Naive thymus-derived CD4-positive, alpha-beta T cell (primary cell): ENCODE results near the gene SOX6. TPM values are rescaled to one million over a fixed set of nuclear protein-coding genes. Genes with fewer than 3 reads are reported as not detected.

Source experiments
- ATAC-seq: fragments of 150-1000 bp; cut with Tn5 transposase; 2 replicates; pipeline ENCODE4 v1.10.0; 2021; ENCODE audit warnings: mild to moderate bottlenecking, moderate library complexity
- CTCF ChIA-PET: fragments of 350-600 bp; sonication (Branson Sonifier 250); formaldehyde crosslinking; loops from one replicate; lab custom pipeline; 2021; ENCODE audit warnings: antibody characterized with exemption; lab: Charles Lee
- POLR2A ChIA-PET: fragments of 350-600 bp; sonication (Branson Sonifier 250); formaldehyde crosslinking; loops from one replicate; lab custom pipeline; 2021; ENCODE audit warnings: antibody characterized with exemption, inconsistent platforms; lab: Charles Lee
- DNase-seq, 9 donors: peaks; one replicate each; pipeline versions ENCODE4 v3.0.0 to v3.0.0-alpha.2; 2020 to 2022; ENCODE audit warnings: mixed read lengths in 1 of 9
- H3K27ac ChIP-seq: one replicate; pipeline ENCODE4 v1.7.0; 2013; ENCODE audit warnings: mild to moderate bottlenecking, low read depth, low read length, moderate library complexity
- H3K27me3 ChIP-seq, 2 donors: one replicate each; pipeline ENCODE4 v1.7.0; 2013; ENCODE audit warnings: low read length in 2 of 2, mild to moderate bottlenecking in 2 of 2, moderate library complexity in 2 of 2; ENCODE audit not compliant: control insufficient read depth in 2 of 2, insufficient read depth in 2 of 2
- H3K36me3 ChIP-seq, 3 experiments: 1 replicate in 2 of 3; 2 replicates in 1 of 3; pipeline ENCODE4 v1.7.0; 2013; ENCODE audit warnings: low read length in 3 of 3, mild to moderate bottlenecking in 3 of 3, moderate library complexity in 1 of 3; ENCODE audit not compliant: insufficient read depth in 3 of 3, control insufficient read depth in 2 of 3
- H3K4me1 ChIP-seq, 2 donors: one replicate each; pipeline ENCODE4 v1.7.0; 2013; ENCODE audit warnings: low read length in 2 of 2, mild to moderate bottlenecking in 2 of 2, moderate library complexity in 1 of 2; ENCODE audit not compliant: control insufficient read depth in 2 of 2, insufficient read depth in 2 of 2
- H3K4me3 ChIP-seq: 2 replicates; pipeline ENCODE4 v1.7.0; 2013; ENCODE audit warnings: mild to moderate bottlenecking, low read length
- H3K9me3 ChIP-seq, 3 experiments: 1 replicate in 2 of 3; 2 replicates in 1 of 3; pipeline ENCODE4 v1.7.0; 2013; ENCODE audit warnings: low read length in 3 of 3; ENCODE audit not compliant: control insufficient read depth in 2 of 3
- H3K27ac Mint-ChIP-seq, 9 donors: one replicate each; pipeline ENCODE4 v1.8.0; 2020 to 2022; ENCODE audit warnings: mixed read lengths in 9 of 9, mild to moderate bottlenecking in 8 of 9, moderate library complexity in 5 of 9, inconsistent platforms in 2 of 9
- H3K27me3 Mint-ChIP-seq, 5 donors: one replicate each; pipeline ENCODE4 v1.8.0; 2021 to 2022; ENCODE audit warnings: mixed read lengths in 5 of 5, mild to moderate bottlenecking in 1 of 5
- H3K36me3 Mint-ChIP-seq, 5 donors: one replicate each; pipeline ENCODE4 v1.8.0; 2020 to 2022; ENCODE audit warnings: mixed read lengths in 5 of 5, mild to moderate bottlenecking in 3 of 5, inconsistent platforms in 1 of 5
- H3K4me1 Mint-ChIP-seq, 7 donors: one replicate each; pipeline ENCODE4 v1.8.0; 2020 to 2022; ENCODE audit warnings: mixed read lengths in 7 of 7, mild to moderate bottlenecking in 3 of 7, inconsistent platforms in 1 of 7
- H3K4me3 Mint-ChIP-seq, 10 donors: one replicate each; pipeline ENCODE4 v1.8.0; 2020 to 2022; ENCODE audit warnings: mild to moderate bottlenecking in 10 of 10, mixed read lengths in 10 of 10, moderate library complexity in 6 of 10, inconsistent platforms in 2 of 10
- H3K9me3 Mint-ChIP-seq, 11 donors: one replicate each; pipeline ENCODE4 v1.8.0; 2020 to 2022; ENCODE audit warnings: mixed read lengths in 11 of 11, mild to moderate bottlenecking in 4 of 11, inconsistent platforms in 1 of 11, moderate library complexity in 1 of 11
- intact Hi-C, 2 donors: fragments of 100-400 bp; cut with micrococcal nuclease; formaldehyde crosslinking; loops; one replicate each; pipeline ENCODE4 v1.15.1; 2023
- polyA plus RNA-seq, 2 donors: library from polyadenylated mRNA; unstranded; fragments of 300-500 nt; fragmentation: Illumina TruSeq; gene quantifications; one replicate each; pipeline ENCODE4 v1.2.3, GENCODE V29; 2021
- total RNA-seq, 6 experiments: library from RNA in 5 of 6; stranded (reverse) in 5 of 6; gene quantifications; 1 replicate in 5 of 6; 2 replicates in 1 of 6; pipeline ENCODE4 v1.2.3 and lab custom pipeline; 2021 to 2026

SOX6 gene
- total and polyA plus RNA-seq, 7 experiments from 2014 or later: 0.51 TPM; not detected in 6

- no peaks in the 10 kb centered on the region for H3K36me3 Mint-ChIP-seq
- ChIA-PET CTCF (no interaction called here), POLR2A (no interaction called here)
- H3K27ac ChIP-seq: no peak overlapping the region
- DNase-seq (peak in 1 of 9 donors; percentile 35), ATAC-seq (peak; percentile 22)
- no peaks in the 10 kb centered on the region for H3K4me1 ChIP-seq
- no peak overlapping the region for H3K4me3 ChIP-seq
- H3K36me3 ChIP-seq: no peaks in the 10 kb centered on the region
- H3K9me3 ChIP-seq: no peaks in the 10 kb centered on the region
- H3K9me3 Mint-ChIP-seq: peaks cover 0 to 9% (median 5%) of the 10 kb centered on the region in 11 donors
- H3K27me3 ChIP-seq: peaks cover 0 to 2% of the 10 kb centered on the region in 2 donors
- H3K27ac Mint-ChIP-seq: no peak overlapping the region
- no peak overlapping the region for H3K4me3 Mint-ChIP-seq
- H3K4me1 Mint-ChIP-seq: no peaks in the 10 kb centered on the region
- peaks cover 0 to 24% (median 5%) of the 10 kb centered on the region in 5 donors for H3K27me3 Mint-ChIP-seq
- intact Hi-C loops: loop anchor here in 1 of 2 donors (5.0 kb wide), 1 partner anchor 671 kb away; no protein-coding TSS in a partner anchor
Measured at GRCh38 chr11:15941206-15941770, 415.1 kb downstream of the SOX6 start.

DNA sequence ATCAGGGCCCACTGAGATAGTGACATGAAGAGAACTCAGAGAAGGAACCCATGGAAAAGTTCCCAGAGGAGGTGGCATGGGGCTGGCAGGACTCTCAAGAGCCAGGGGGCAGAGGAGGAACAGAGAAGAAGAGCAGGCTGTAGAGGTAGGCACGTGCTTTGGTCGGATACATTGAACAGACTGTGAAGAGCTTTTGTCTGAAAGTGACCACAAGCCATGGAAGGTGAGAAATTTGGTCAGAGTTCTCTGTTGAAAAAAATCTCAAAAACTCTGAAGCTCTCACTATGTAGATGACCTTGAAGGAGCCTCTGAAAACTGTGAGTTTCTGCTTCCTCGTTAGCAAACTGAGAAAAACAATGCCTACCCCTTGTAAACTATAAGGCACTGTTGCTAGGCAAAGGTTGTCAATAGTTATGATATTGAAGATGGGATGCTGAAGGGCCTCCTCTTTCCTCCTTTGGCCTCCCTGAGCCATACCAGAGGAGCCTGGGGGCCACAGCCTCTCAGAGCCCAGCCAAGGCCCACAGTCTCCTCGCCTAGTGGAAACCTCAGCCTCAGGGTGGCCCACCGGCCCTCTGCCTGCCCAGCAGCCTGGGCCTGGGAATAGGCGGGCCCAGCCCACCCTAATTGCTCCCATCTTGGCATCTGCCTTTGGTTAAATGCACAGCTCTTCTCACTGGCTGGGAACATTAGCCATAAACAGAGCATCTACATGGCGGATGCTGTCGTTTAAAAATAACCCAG lies 415.7 kb downstream of the SOX6 start:
- Mint-ChIP-seq H3K4me3 (no peak overlapping the region), H3K4me1 (no peaks in the 10 kb centered on the region), H3K9me3 (peaks cover 0 to 8% (median 5%) of the 10 kb centered on the region in 11 donors), H3K36me3 (no peaks in the 10 kb centered on the region), H3K27me3 (peaks cover 0 to 24% (median 5%) of the 10 kb centered on the region in 5 donors), H3K27ac (no peak overlapping the region)
- intact Hi-C loops: loop anchor here in 1 of 2 donors (5.0 kb wide), 1 partner anchor 672 kb away; no protein-coding TSS in a partner anchor
- H3K27me3 ChIP-seq: peaks cover 0 to 2% of the 10 kb centered on the region in 2 donors
- ATAC-seq: no peak
- POLR2A ChIA-PET: no interaction called here
- no peak overlapping the region for H3K27ac ChIP-seq
- no peaks in the 10 kb centered on the region for H3K36me3 ChIP-seq
- CTCF ChIA-PET: no interaction called here
- no peaks in the 10 kb centered on the region for H3K9me3 ChIP-seq
- DNase-seq: no peak
- H3K4me1 ChIP-seq: no peaks in the 10 kb centered on the region
- no peak overlapping the region for H3K4me3 ChIP-seq

DNA sequence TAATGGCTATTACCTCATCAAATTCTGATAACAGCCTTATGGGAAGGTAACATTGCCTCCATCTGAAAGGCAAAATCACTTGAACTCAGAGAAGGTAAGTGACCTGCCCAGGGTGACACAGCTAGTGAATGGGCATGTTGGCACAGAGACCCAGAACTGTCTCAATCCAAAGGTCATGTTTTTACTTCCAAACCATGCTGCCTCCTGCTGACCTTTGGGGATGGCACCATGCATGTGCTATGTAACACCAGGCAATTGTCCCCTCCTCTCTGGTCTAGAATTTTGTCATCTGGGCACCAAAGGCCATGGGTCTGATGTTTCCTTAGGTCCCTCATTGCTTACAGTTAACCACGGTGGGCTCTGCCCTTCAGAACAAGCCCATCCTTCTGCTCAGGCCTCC lies 417.4 kb downstream of the SOX6 start:
- peaks cover 0 to 2% of the 10 kb centered on the region in 2 donors for H3K27me3 ChIP-seq
- H3K9me3 ChIP-seq: no peaks in the 10 kb centered on the region
- intact Hi-C loops: no loop called here
- H3K4me3 ChIP-seq: no peak overlapping the region
- H3K27ac ChIP-seq: no peak overlapping the region
- ChIA-PET CTCF (no interaction called here), POLR2A (no interaction called here)
- H3K4me1 ChIP-seq: no peaks in the 10 kb centered on the region
- no peak overlapping the region for H3K4me3 Mint-ChIP-seq
- no peaks in the 10 kb centered on the region for H3K36me3 ChIP-seq
- DNase-seq (no peak), ATAC-seq (no peak)
- no peaks in the 10 kb centered on the region for H3K4me1 Mint-ChIP-seq
- no peak overlapping the region for H3K27ac Mint-ChIP-seq
- H3K36me3 Mint-ChIP-seq: no peaks in the 10 kb centered on the region
- H3K27me3 Mint-ChIP-seq: peaks cover 0 to 24% (median 5%) of the 10 kb centered on the region in 5 donors
- H3K9me3 Mint-ChIP-seq: peaks cover 0 to 7% (median 0%) of the 10 kb centered on the region in 11 donors

DNA sequence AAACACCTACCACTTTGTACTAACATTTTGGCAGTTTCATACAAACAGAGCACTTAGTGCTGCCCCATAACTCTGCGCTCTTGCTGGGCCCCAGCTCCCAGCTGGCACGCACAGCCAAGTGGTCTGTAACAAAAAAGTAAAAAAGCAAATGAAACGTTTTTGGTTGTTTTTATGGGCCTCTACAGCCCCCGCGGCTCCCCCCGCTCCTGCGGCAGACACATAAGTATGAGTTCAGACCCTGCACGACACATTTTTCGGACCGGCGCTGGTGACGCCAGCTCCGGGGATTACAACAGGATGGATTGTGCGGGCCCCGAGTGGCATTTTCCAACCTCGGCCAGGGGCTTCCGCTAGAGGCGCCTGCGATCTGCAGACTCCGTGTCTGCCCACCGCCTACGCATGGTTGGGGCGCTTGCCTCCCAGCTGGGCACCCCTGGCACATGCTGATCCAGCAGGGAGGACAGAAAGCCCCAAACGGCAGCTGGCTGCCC lies 418.2 kb downstream of the SOX6 start:
- no peak overlapping the region for H3K27ac Mint-ChIP-seq
- peaks cover 0 to 7% (median 0%) of the 10 kb centered on the region in 11 donors for H3K9me3 Mint-ChIP-seq
- CTCF ChIA-PET: no interaction called here
- intact Hi-C loops: no loop called here
- no peak for DNase-seq
- H3K27ac ChIP-seq: no peak overlapping the region
- H3K4me3 Mint-ChIP-seq: no peak overlapping the region
- H3K9me3 ChIP-seq: no peaks in the 10 kb centered on the region
- no peaks in the 10 kb centered on the region for H3K36me3 ChIP-seq
- peaks cover 2 to 24% (median 5%) of the 10 kb centered on the region in 5 donors for H3K27me3 Mint-ChIP-seq
- ATAC-seq: no peak
- no peaks in the 10 kb centered on the region for H3K4me1 Mint-ChIP-seq
- H3K27me3 ChIP-seq: peaks cover 0 to 2% of the 10 kb centered on the region in 2 donors
- H3K4me1 ChIP-seq: no peaks in the 10 kb centered on the region
- H3K4me3 ChIP-seq: no peak overlapping the region
- POLR2A ChIA-PET: no interaction called here
- H3K36me3 Mint-ChIP-seq: no peaks in the 10 kb centered on the region

DNA sequence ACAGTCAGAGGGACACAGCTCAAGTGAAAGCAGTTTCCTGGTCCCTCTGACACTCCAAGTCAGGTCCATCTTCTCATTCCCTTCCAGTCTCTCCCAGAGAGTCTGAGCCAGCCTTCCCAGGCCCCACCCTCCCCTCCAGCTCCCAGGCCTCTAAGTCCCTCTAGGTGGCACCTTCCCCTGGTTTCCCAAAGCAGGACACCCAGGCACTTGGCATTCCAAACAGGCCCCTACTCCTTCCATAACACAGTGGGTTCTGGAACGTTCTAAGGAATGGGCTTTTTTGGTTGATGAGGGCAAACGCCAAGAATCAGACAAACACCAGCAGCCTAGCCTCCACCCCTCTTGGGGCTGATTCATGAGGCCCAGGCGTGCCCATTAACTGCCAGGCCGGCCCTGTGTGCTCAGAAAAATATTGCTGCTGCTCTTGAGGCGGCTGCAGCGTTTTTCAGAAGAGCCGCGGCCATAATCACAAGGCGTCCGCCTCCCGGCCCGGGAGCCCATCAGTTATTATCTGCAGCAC lies 418.7 kb downstream of the SOX6 start:
- ChIA-PET CTCF (no interaction called here), POLR2A (no interaction called here)
- H3K4me3 Mint-ChIP-seq: no peak overlapping the region
- no peaks in the 10 kb centered on the region for H3K4me1 Mint-ChIP-seq
- Histone ChIP-seq H3K27ac (no peak overlapping the region), H3K9me3 (no peaks in the 10 kb centered on the region), H3K27me3 (peaks cover 0 to 2% of the 10 kb centered on the region in 2 donors), H3K36me3 (no peaks in the 10 kb centered on the region), H3K4me3 (no peak overlapping the region), H3K4me1 (no peaks in the 10 kb centered on the region)
- no peaks in the 10 kb centered on the region for H3K36me3 Mint-ChIP-seq
- no peak for ATAC-seq
- no peak overlapping the region for H3K27ac Mint-ChIP-seq
- H3K9me3 Mint-ChIP-seq: peaks cover 0 to 7% (median 0%) of the 10 kb centered on the region in 11 donors
- intact Hi-C loops: no loop called here
- peaks cover 2 to 24% (median 5%) of the 10 kb centered on the region in 5 donors for H3K27me3 Mint-ChIP-seq
- no peak for DNase-seq

- intact Hi-C loops: no loop called here
- Histone ChIP-seq H3K27me3 (peaks cover 0 to 2% of the 10 kb centered on the region in 2 donors), H3K4me3 (no peak overlapping the region), H3K4me1 (no peaks in the 10 kb centered on the region), H3K27ac (no peak overlapping the region), H3K36me3 (no peaks in the 10 kb centered on the region), H3K9me3 (no peaks in the 10 kb centered on the region)
- ATAC-seq (no peak), DNase-seq (no peak)
- ChIA-PET CTCF (no interaction called here), POLR2A (no interaction called here)
- H3K4me1 Mint-ChIP-seq: no peaks in the 10 kb centered on the region
- no peaks in the 10 kb centered on the region for H3K36me3 Mint-ChIP-seq
- no peak overlapping the region for H3K27ac Mint-ChIP-seq
- H3K27me3 Mint-ChIP-seq: peaks cover 0 to 15% (median 4%) of the 10 kb centered on the region in 5 donors
- H3K9me3 Mint-ChIP-seq: peaks cover 0 to 12% (median 4%) of the 10 kb centered on the region in 11 donors
- no peak overlapping the region for H3K4me3 Mint-ChIP-seq
Measured at GRCh38 chr11:15936011-15936410, 420.3 kb downstream of the SOX6 start.
